Measurements from ENCODE around the gene SETD1A. TPM values are rescaled to one million over a fixed set of nuclear protein-coding genes. Genes with fewer than 3 reads are reported as not detected.

The SETD1A gene
- total RNA-seq, 1 donor from 2014 or later = 8.3 TPM

GRCh38 chr16:31005350-31006085, 48.0 kb downstream of the SETD1A start:
- TF ChIP-seq CTCF (IDR thresholded peaks at IDR 0.05) = no peak
- DNase-seq (ENCODE audit: low spot score in 2 of 2) = no peak
- intact Hi-C loops (cut with DNase I) = no loop called here
- no peak overlapping the region for H3K4me3 ChIP-seq
- H3K27me3 ChIP-seq = peaks cover 5% of the 10 kb centered on the region
- H3K27ac ChIP-seq = no peak overlapping the region
- H3K36me3 ChIP-seq = no peaks in the 10 kb centered on the region
- H3K9me3 ChIP-seq = no peaks in the 10 kb centered on the region
- H3K4me1 ChIP-seq = no peaks in the 10 kb centered on the region

GRCh38 chr16:31006086-31006385, 48.5 kb downstream of the SETD1A start:
- Histone ChIP-seq H3K4me1 (no peaks in the 10 kb centered on the region), H3K9me3 (no peaks in the 10 kb centered on the region), H3K36me3 (no peaks in the 10 kb centered on the region), H3K27me3 (peaks cover 5% of the 10 kb centered on the region), H3K27ac (no peak overlapping the region), H3K4me3 (no peak overlapping the region)
- DNase-seq (ENCODE audit: low spot score in 2 of 2) = no peak
- intact Hi-C loops (cut with DNase I) = no loop called here
- no peak for TF ChIP-seq CTCF (IDR thresholded peaks at IDR 0.05)

GRCh38 chr16:31006589-31006988, 49.0 kb downstream of the SETD1A start:
- peaks cover 5% of the 10 kb centered on the region for H3K27me3 ChIP-seq
- TF ChIP-seq CTCF (IDR thresholded peaks at IDR 0.05) = no peak
- intact Hi-C loops (cut with DNase I) = no loop called here
- H3K4me1 ChIP-seq = no peaks in the 10 kb centered on the region
- no peak overlapping the region for H3K4me3 ChIP-seq
- no peak overlapping the region for H3K27ac ChIP-seq
- DNase-seq (ENCODE audit: low spot score in 2 of 2) = no peak
- no peaks in the 10 kb centered on the region for H3K36me3 ChIP-seq
- no peaks in the 10 kb centered on the region for H3K9me3 ChIP-seq

GRCh38 chr16:31007684-31008083, 50.1 kb downstream of the SETD1A start:
- DNase-seq (ENCODE audit: low spot score in 2 of 2) = no peak
- no peaks in the 10 kb centered on the region for H3K9me3 ChIP-seq
- H3K27ac ChIP-seq = no peak overlapping the region
- intact Hi-C loops (cut with DNase I) = no loop called here
- H3K4me3 ChIP-seq = no peak overlapping the region
- H3K27me3 ChIP-seq = peaks cover 5% of the 10 kb centered on the region
- TF ChIP-seq CTCF (IDR thresholded peaks at IDR 0.05) = no peak
- H3K4me1 ChIP-seq = no peaks in the 10 kb centered on the region
- no peaks in the 10 kb centered on the region for H3K36me3 ChIP-seq

- H3K4me3 ChIP-seq = no peak overlapping the region
- DNase-seq (ENCODE audit: low spot score in 2 of 2) = no peak
- H3K36me3 ChIP-seq = no peaks in the 10 kb centered on the region
- intact Hi-C loops (cut with DNase I) = no loop called here
- H3K27me3 ChIP-seq = peaks cover 5% of the 10 kb centered on the region
- no peaks in the 10 kb centered on the region for H3K4me1 ChIP-seq
- H3K27ac ChIP-seq = no peak overlapping the region
- H3K9me3 ChIP-seq = no peaks in the 10 kb centered on the region
- TF ChIP-seq CTCF (IDR thresholded peaks at IDR 0.05) = no peak
These were observed 50.6 kb downstream of the SETD1A start for GRCh38 chr16:31008149-31008548.

- H3K9me3 ChIP-seq = no peaks in the 10 kb centered on the region
- H3K27me3 ChIP-seq = peaks cover 5% of the 10 kb centered on the region
- intact Hi-C loops (cut with DNase I) = no loop called here
- no peaks in the 10 kb centered on the region for H3K36me3 ChIP-seq
- DNase-seq (ENCODE audit: low spot score in 2 of 2) = no peak
- no peaks in the 10 kb centered on the region for H3K4me1 ChIP-seq
- H3K27ac ChIP-seq = no peak overlapping the region
- H3K4me3 ChIP-seq = no peak overlapping the region
- no peak for TF ChIP-seq CTCF (IDR thresholded peaks at IDR 0.05)
These were observed 51.0 kb downstream of the SETD1A start for GRCh38 chr16:31008551-31008950.
